Uterus (tissue), 2 donors: Measurements from ENCODE around the gene BIVM.

Experiments
- POLR2A ChIP-seq, 2 donors: fragments of 450-650 bp; IDR thresholded peaks; one replicate each; pipeline ENCODE4 v1.6.1; 2016; ENCODE audit warnings: antibody characterized with exemption in 2 of 2, mild to moderate bottlenecking in 1 of 2, moderate library complexity in 1 of 2
- TF ChIP-seq, protein P1 (sequence below), 4 experiments: fragments of 200-600 bp in 2 of 4; fragments of 450-650 bp in 2 of 4; sonication (generic) in 2 of 4; IDR thresholded peaks; one replicate each; pipeline ENCODE4 v1.5.1; 2016 to 2019; ENCODE audit warnings: antibody characterized with exemption in 4 of 4, mild to moderate bottlenecking in 2 of 4, moderate library complexity in 1 of 4

DNA sequence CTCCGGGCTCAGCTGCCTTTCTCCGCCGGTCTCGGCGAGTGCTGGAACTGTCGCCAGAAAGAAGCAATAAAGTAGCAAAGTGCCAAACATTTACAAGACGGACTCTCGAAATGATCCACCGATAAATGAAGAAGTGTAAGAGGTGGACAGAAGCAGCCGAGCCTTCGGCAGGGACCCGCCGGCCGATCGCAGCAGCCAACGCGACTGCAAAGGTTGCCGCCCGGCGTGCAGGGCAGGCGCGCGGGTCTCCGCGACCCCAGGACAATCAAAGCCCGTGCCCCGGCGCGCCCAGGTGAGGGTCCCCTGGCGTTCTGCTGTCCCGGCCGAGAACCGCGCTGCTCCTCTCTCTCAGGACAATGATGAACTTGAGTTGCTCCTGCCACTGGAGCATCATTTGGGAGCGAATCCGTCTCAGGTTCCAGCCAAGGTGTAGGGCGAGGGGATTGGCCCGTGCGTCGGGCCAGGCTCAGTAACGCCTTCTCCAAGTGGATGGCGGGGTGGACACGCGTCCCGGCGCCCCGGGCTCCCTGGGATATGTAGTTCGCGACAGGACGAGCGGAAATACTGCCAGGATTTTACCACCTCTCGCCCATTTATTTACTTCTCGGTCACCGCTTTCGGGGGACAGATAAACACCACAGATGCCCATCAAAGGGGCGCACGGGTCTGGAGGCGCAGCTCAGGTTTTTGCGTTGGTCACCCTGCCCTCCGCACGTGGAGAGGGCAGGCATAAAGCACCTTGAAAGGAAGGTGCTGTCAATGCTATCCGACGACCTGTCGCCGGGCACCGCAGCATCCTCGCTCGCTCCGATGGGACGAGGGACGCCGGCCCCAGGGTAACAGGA lies at the start of gene BIVM, which contains the start of gene POGLUT2:
- TF ChIP-seq, protein P1, sequence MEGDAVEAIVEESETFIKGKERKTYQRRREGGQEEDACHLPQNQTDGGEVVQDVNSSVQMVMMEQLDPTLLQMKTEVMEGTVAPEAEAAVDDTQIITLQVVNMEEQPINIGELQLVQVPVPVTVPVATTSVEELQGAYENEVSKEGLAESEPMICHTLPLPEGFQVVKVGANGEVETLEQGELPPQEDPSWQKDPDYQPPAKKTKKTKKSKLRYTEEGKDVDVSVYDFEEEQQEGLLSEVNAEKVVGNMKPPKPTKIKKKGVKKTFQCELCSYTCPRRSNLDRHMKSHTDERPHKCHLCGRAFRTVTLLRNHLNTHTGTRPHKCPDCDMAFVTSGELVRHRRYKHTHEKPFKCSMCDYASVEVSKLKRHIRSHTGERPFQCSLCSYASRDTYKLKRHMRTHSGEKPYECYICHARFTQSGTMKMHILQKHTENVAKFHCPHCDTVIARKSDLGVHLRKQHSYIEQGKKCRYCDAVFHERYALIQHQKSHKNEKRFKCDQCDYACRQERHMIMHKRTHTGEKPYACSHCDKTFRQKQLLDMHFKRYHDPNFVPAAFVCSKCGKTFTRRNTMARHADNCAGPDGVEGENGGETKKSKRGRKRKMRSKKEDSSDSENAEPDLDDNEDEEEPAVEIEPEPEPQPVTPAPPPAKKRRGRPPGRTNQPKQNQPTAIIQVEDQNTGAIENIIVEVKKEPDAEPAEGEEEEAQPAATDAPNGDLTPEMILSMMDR (IDR thresholded peaks at IDR 0.05), result no peak
- TF ChIP-seq POLR2A (IDR thresholded peaks at IDR 0.05), result peak; percentile 27 to 42
